SIG-M5 treated with dmso at 0.1 percent for 504 hours (cell line): ENCODE measurements around the gene CALML5.
A peak's percentile ranks its signal among the peaks of the same experiment; 100 is the strongest.

Source experiments
- DNase-seq: peaks from one replicate; lab custom pipeline; 2025; ENCODE audit not compliant: unreplicated experiment; lab: John Stamatoyannopoulos, UW

Gene CALML5

DNA sequence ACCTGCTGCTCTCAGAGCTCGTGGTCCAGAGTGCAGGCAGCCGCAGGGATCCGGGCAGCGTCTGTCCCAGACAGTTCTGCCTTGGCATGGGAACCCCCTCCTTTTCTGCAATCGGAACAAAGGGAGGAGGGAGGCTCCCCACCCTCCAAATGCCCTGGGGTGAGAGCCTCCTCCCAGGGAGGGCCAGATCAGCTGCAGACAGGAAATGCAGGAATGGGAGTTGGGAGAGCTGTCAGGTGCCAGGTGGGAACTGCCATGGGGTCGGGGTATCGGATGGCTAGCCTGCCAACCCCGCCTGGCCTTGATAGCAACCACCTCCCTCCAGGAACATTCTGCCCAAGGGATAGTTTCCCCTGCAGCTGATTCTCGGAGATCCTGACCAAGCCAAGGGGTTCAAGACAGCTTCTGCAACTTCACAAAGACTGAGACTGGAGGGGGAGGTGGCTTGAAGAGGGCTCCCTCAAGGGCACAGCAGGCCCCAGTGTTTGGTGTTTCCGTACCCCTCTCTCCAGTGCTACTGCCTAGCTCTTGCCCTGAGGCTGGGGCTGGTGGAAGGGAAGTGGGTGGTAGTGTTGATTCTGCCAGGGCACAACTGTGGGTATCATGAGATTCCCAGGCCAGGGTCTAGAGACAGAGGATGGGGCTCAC lies at the start of gene CALML5:
TSS of gene CALML5 (minus strand) at position 78 of the 648 bp plus-strand sequence. CDS start 132 bp downstream, outside the sequence.
- no peak for DNase-seq

- peak; percentile 45 for DNase-seq
Measured at GRCh38 chr10:5547931-5548660, 48.7 kb upstream of the CALML5 start.

DNA sequence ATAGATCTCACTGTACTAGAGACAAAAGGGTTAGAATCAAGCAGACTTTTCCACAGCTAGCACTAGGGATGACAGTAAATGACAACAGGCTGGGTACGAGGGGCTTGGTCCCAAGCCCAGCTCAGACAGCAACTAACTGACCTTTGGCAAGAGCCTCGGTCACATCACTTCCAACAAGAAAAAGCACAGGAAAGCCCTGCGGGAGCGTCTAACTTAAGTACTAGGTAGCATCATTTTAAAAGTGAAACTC lies 48.2 kb upstream of the CALML5 start:
- no peak for DNase-seq

DNA sequence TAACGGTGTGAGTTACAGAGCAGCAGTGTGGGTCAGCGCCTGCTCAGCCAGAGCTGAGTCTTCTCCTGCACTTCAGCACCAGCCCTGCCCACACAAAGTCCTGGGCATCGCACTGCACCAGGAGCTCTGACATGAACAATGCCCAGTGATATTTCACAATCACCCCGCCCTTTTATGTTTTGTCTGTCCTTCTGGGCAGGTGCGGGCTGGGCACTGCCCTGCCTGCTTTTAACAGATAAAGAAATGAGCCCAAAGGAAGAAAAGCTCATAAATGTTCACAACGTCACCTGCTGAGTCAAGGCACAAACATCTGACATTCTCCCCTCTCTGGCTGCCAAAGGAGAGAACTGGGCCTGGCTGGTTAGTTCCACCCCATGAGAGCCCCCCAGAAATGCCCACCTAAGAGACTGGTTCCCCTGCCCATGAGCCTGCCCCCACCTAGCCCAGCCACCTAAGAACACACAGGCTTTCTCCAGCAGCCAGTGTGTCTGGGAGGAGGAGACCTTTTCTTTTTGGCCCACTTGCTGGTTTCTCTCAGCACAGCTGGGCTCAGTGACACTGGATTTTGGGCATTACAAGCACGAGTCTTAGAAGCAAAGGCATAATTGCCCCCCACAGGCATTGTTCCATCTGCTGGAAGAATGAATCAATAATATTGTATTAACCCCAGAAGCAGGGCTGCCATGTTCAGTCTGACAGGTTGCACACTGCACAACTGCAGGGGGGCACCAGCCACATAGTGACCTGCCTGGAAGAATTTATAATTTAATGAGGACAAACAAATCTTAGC lies 47.7 kb upstream of the CALML5 start:
- DNase-seq: peak; percentile 50

GRCh38 chr10:5545778-5546710 lies 46.7 kb upstream of the CALML5 start:
- no peak for DNase-seq

DNA sequence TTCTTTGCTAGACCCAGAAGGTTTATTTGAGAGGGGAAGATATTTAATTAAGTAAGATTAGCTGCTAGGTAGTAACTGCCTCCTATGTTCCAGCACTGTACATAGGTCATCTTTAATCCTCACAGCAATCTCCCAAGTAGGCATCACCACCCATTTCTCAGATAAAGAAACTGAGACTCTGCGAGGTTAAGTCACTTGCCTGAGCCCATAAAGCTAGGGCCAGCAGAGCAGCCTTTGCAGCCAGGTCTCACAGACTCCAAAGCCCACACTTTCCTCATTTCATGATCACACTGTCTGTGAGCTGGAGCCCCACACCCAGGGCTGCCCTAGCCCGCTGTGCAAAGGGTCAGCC lies 46.0 kb upstream of the CALML5 start:
- DNase-seq: no peak

DNA sequence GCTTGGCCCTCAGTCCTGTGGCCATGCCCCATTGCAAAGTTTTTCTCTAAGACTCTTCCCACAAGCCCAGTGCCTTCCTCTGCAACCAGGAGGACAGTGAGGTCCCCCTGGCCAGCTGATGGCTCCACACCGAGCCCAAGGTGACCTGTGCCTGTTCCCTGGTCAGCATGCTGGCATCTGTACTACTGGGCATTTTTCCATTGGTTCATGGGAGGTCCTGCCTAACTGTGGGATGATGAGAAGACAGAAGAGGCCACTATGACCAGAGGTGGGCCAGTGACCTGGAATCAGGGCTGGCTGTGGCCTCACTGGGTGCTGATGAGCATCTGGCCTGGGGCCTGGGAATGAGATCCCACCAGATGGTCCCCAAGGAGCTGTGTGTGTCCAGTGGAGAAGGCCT lies 45.6 kb upstream of the CALML5 start:
- DNase-seq: no peak

GRCh38 chr10:5544216-5544805 lies 44.9 kb upstream of the CALML5 start:
- peak; percentile 71 for DNase-seq

- no peak for DNase-seq
Measured at GRCh38 chr10:5543623-5544022, 44.3 kb upstream of the CALML5 start.

GRCh38 chr10:5542100-5542499 lies 42.7 kb upstream of the CALML5 start:
- no peak for DNase-seq

- DNase-seq: no peak
Measured at GRCh38 chr10:5540891-5541290, 41.5 kb upstream of the CALML5 start.

GRCh38 chr10:5540080-5540479 lies 40.7 kb upstream of the CALML5 start:
- DNase-seq: no peak

DNA sequence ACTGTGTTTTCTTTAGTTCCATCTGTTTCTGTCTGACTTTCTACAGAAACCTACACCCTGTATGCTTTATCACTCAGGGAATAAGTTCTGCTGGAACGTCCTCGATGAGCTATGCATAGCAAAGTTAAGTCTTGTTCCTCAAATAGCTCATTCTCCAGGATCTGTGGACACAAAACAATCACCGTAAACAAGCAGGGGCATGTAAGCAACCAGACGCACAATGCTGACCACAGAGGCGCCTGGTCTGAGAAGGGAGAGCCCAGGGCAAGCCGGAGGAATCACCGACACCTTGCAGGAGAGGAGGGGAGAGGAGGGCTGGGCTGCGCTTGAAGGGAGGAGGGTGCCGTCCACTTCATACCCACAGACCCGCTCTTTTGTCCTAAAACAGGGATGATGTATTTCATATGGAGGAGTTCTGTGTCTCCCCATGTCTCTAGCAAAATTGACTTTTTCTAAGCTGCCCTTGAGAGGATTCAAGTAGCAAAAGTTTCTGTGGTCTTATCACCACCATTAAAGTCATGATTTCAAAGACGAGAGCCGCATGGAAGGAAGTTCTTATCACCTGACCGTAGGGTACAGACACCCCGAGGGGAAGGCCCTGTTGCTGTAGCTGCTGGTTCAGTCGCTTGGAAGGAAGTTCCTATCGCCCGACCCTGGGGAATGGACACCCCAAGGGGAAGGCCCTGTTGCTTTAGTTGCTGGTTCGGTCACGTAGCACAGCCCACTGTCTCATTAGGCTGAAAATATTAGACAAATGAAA lies 39.7 kb upstream of the CALML5 start:
- DNase-seq: no peak

DNA sequence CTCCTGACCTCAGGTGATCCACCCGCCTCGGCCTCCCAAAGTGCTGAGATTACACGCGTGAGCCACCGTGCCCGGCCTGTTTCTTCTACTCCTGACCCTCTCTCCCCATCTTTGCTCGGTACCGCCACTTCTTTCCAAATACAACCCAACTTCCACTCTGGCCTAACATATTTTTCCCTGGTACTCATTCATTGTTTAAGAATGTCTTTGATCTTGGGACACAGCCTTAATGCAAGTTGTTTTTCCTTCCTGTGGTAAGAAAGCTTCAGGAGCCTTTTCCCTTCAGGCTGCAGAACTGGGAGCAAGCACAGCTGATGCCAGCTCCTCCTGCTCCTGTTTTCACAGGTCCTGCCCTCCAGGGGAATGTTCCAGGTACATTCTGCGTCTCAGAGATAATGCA lies 39.1 kb upstream of the CALML5 start:
- DNase-seq: no peak

GRCh38 chr10:5537684-5538083 lies 38.3 kb upstream of the CALML5 start:
- no peak for DNase-seq

GRCh38 chr10:5536486-5537081 lies 37.2 kb upstream of the CALML5 start:
- DNase-seq: no peak

- DNase-seq: peak; percentile 71
Measured at GRCh38 chr10:5534880-5535856, 35.8 kb upstream of the CALML5 start.

- no peak for DNase-seq
Measured at GRCh38 chr10:5534051-5534821, 34.9 kb upstream of the CALML5 start.
